ENCODE results near the gene EPHA10.
"Not testable (repeated sequence)": the region's sequence is repeated elsewhere in the genome, so short reads cannot be mapped to it uniquely, and the experiment has no call there.

EPHA10 gene

GRCh38 chr1:37767488-37767887, 2.6 kb upstream of the EPHA10 start:
- DNase-seq, result no peak

- no peak for DNase-seq
These were observed 1.2 kb upstream of the EPHA10 start for GRCh38 chr1:37765916-37766664.

- peak in 2 of 5 experiments; percentile 14 to 38 for DNase-seq
These were observed 500 bp downstream of the EPHA10 start for GRCh38 chr1:37764414-37764825.

- no peak for DNase-seq
These were observed 1.0 kb downstream of the EPHA10 start for GRCh38 chr1:37763791-37764413.

- DNase-seq, result no peak
These were observed 2.4 kb downstream of the EPHA10 start for GRCh38 chr1:37762516-37762915.

- DNase-seq, result no peak
These were observed 3.4 kb downstream of the EPHA10 start for GRCh38 chr1:37761416-37762095.

- DNase-seq, result no peak
These were observed 5.5 kb downstream of the EPHA10 start for GRCh38 chr1:37759451-37759850.

GRCh38 chr1:37755951-37756560, 8.9 kb downstream of the EPHA10 start:
- DNase-seq, result no peak

- DNase-seq, result no peak
These were observed 9.6 kb downstream of the EPHA10 start for GRCh38 chr1:37755290-37755689.

GRCh38 chr1:37753473-37754321, 11.2 kb downstream of the EPHA10 start:
- no peak for DNase-seq

- DNase-seq, result peak in 1 of 5 experiments; percentile 14
These were observed 12.1 kb downstream of the EPHA10 start for GRCh38 chr1:37752583-37753471.

- no peak for DNase-seq
These were observed 12.7 kb downstream of the EPHA10 start for GRCh38 chr1:37752213-37752582.

- DNase-seq, result no peak
These were observed 16.4 kb downstream of the EPHA10 start for GRCh38 chr1:37748565-37748964.

- no peak for DNase-seq
These were observed 18.1 kb downstream of the EPHA10 start for GRCh38 chr1:37746806-37747205.

- DNase-seq, result no peak
These were observed 23.3 kb downstream of the EPHA10 start for GRCh38 chr1:37741662-37742061.

GRCh38 chr1:37741130-37741529, 23.8 kb downstream of the EPHA10 start:
- DNase-seq, result no peak

- no peak for DNase-seq
These were observed 25.7 kb downstream of the EPHA10 start for GRCh38 chr1:37739222-37739621.

- DNase-seq, result not testable (repeated sequence)
These were observed 26.3 kb downstream of the EPHA10 start for GRCh38 chr1:37738619-37739018.

- DNase-seq, result not testable (repeated sequence)
These were observed 26.9 kb downstream of the EPHA10 start for GRCh38 chr1:37737975-37738374.

GRCh38 chr1:37734629-37735591, 30.0 kb downstream of the EPHA10 start:
- DNase-seq, result no peak

Data from T-helper 2 cell (primary cell).